Occipital lobe (tissue), 2 donors: ENCODE results near the gene DLGAP4. TPM values are rescaled to one million over a fixed set of nuclear protein-coding genes. Genes with fewer than 3 reads are reported as not detected.
"Not testable (repeated sequence)": the region's sequence is repeated elsewhere in the genome, so short reads cannot be mapped to it uniquely, and the experiment has no call there.

ENCODE experiments used
- DNase-seq: peaks from one replicate; lab custom pipeline; 2025; lab: John Stamatoyannopoulos, UW
- total RNA-seq: library from RNA; depleted of rRNA; stranded (reverse); fragments of >200 nt; gene quantifications from one replicate; pipeline ENCODE4 v1.2.3, GENCODE V29; 2014

DLGAP4 gene
- total RNA-seq, 1 donor from 2014 or later = 29.9 TPM

DNA sequence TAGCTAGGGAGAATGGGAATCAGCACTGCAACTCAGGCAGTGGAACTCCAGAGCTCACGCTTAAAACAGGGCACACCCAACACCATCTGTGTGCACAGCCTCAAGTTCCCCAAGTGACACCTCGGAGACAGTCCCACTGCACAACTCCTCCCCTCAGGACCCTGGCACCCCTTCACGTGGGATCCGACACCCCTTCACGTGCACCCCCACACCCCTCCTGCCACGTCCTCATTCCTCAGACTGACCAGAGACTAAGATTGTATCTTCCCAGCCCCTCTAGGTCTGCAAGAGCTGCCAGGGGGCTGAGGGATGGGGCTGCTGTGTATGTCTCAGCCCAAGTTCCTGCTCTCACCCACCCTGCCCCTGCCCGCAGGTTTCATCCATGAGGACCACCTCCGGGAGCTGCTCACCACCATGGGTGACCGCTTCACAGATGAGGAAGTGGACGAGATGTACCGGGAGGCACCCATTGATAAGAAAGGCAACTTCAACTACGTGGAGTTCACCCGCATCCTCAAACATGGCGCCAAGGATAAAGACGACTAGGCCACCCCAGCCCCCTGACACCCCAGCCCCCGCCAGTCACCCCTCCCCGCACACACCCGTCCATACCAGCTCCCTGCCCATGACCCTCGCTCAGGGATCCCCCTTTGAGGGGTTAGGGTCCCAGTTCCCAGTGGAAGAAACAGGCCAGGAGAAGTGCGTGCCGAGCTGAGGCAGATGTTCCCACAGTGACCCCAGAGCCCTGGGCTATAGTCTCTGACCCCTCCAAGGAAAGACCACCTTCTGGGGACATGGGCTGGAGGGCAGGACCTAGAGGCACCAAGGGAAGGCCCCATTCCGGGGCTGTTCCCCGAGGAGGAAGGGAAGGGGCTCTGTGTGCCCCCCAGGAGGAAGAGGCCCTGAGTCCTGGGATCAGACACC, 242.8 kb downstream of the DLGAP4 start:
- no peak for DNase-seq

GRCh38 chr20:36549628-36549941, 243.4 kb downstream of the DLGAP4 start:
- DNase-seq = no peak

GRCh38 chr20:36549942-36550789, 244.0 kb downstream of the DLGAP4 start:
- DNase-seq = no peak

DNA sequence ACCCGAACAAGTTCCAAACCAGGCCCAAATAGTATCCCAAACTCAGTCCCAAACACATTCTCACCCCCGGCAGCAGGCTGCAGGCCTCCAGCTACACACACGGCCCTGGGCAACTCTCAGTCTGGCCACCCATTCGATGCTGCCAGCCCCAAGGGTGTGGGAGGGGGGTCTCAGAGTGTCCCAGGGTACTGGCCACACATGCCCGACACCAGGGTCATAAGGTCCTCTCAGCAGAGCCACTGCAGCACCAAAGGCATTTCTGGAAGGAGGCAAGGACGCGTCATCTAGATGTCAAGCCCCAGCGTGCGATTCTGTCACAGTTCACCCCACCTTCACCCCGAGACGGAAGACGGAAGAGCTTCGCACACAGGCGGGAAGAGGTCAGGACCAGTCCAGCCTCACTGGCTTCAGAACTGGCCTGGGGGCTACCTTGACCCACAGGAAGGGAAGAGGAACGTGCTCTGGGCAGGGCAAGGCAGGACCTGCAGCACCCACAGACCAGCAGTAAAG, 244.7 kb downstream of the DLGAP4 start:
- no peak for DNase-seq

- no peak for DNase-seq
Measured at GRCh38 chr20:36555248-36555647, 249.1 kb downstream of the DLGAP4 start.

DNA sequence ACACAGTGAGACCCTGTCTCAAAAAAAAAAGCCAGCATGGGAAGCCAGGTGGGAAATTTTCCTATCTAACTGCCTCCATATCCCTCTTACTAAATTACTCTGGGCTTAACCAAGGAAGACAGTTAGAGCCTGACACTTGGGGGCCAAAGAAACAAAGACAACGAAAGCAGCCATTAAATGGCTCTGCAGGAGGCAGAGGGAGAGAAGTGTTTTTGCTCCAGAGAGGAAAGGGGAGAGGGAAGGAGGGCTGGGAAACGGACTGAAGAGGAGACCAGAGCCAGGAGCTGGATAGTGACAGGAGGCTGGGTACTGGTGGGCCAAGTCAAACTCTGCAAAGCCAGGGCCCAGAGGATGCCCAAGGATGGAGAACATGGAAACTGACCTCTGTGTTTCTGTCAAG, 256.6 kb downstream of the DLGAP4 start:
- DNase-seq = no peak

- no peak for DNase-seq
Measured at GRCh38 chr20:36563374-36563773, 257.2 kb downstream of the DLGAP4 start.

GRCh38 chr20:36564078-36564725, 258.1 kb downstream of the DLGAP4 start:
- not testable (repeated sequence) for DNase-seq

DNA sequence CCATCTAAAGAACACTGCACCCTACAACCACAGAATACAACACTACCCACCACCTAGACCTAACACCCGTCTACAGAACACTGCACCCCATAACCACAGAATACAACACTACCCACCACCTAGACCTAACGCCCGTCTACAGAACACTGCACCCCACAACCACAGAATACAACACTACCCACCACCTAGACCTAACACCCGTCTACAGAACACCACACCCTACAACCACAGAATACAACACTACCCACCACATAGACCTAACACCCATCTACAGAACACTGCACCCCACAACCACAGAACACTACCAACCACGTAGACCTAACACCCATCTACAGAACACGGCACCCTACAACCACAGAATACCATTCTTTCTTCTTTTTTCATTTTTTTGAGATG, 258.6 kb downstream of the DLGAP4 start:
- DNase-seq = not testable (repeated sequence)

GRCh38 chr20:36565520-36565919, 259.4 kb downstream of the DLGAP4 start:
- DNase-seq = no peak

DNA sequence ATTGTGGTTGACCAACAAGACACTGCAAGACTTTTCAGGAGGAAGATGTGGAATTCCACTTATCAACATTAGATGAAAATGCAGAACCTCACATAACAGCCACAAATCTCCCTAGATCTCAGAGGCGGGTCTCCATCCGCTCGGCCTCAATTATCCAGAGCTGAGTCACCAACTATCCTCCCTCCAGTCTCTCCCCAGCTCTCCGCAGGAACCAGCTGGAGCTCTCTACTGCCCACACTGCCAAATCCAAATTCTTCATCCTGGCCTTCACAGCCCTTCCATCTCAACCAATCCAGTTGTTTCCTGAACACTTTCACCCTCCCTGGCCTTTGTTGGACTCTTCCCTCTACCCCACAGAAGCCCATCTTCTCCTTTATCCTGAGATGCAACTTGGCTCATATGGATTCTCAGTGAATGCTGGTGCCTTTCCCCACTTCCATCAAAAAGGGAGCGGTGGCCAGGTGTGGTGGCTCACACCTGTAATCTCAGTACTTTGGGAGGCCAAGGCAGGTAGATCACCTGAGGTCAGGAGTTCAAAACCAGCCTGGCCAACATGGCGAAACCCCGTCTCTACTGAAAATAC, 263.8 kb downstream of the DLGAP4 start:
- no peak for DNase-seq

GRCh38 chr20:36571564-36572504, 265.7 kb downstream of the DLGAP4 start:
- no peak for DNase-seq

- DNase-seq = no peak
Measured at GRCh38 chr20:36572701-36573102, 266.6 kb downstream of the DLGAP4 start.

DNA sequence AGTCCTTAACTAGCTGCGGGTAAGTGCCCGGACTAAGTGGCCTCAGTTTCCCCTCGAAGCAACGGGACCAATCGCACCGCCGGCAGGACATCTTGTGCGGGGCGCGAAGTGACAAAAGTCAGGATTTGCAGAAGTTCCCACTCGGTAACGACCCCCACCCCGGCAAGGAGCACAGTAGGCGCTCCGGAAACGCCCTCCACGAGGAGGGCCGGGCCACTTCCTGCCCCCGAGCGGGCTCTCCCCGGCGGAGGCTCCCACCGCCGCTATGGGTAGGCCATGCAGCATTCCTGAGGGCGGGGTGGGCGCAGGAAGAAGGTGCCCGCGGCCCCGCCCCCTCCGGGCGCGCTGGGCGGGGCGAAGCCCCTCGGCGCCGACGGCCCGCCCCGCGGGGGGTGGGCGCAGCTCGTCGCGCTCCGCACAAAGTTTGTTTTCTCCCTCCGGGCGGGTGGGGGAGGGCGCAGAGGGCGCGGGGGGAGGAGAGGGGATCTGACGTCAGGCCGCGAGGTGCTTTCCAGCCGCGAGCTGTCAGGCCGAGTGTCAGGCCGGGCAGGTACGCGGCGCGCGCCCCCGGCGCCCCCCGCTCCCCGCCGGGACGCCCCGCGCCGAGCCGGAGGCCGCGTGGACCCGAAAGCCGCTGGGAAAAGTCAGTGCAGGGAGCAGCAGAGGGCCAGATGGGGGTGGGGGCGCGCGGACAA, 267.1 kb downstream of the DLGAP4 start, which contains the start of gene TGIF2:
TGIF2 (plus strand) TSS at position 495 of the 695 bp plus-strand sequence. CDS start 5,178 bp downstream, outside the sequence.
- DNase-seq = no peak

DNA sequence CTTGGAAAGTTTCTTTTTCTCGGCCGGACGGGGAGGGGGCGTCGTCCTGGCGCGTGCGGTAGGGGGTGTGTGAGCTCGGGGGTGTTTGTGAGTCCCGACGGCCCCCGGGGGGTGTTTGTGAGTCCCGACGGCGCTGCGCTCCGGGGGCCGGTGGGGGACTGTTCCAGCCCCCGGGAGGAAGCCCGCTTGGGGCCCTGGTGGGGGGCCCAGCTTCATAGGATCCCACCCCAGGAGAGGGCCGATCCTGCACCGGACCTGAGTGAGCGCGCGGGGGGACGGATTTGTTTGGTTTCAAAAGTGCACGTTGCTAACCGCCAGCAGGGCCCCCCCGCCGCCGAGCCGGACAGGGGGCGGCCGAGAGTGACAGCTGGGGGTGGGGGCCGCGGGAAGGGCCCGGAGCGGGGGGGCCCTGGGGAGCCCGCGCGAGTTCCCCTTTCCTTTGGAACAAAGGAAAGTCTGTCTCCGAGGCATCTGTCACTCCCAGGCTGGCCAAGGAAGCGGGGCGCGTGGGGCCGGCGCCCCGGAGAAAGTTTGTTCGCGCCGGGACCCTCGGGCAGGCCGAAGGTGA, 267.7 kb downstream of the DLGAP4 start:
- no peak for DNase-seq

DNA sequence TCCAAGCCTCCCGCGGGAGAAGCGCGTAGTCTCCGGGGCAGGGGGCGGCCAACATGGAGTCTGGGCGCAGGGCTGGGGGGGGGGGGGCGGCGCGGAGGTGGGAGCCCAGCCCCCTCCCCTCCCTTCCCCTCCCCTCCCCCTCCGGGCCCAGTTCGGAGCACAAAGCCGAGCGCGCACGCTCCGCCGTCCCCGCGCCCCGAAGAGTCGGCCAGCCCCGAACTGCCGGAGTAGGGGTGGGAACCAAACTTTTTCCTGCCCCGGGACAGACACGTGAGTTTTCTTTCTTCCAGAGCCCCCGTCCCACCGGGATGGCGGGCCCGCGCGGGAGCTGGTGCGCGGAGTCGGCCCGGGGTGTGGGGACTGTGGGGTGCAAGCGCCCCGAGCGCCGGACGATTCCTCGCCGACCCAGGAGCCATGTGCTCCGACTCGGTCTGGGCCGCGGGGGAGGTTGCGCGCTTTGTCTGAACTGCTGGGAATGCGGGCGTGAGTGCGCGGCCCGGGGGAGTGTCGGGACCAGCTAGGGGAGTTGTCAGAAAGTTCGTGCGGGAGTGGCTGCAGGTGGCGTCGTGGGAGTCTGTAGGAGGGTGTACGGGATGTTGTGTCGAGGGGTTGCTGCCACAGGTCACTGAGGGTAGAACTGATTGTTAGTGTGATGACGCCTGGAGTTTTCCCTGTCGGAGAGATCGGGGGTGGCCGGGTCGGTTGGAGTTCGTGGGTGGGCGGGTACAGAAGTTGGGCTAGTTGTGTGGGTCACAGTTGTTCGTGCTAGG, 268.4 kb downstream of the DLGAP4 start:
- no peak for DNase-seq

DNA sequence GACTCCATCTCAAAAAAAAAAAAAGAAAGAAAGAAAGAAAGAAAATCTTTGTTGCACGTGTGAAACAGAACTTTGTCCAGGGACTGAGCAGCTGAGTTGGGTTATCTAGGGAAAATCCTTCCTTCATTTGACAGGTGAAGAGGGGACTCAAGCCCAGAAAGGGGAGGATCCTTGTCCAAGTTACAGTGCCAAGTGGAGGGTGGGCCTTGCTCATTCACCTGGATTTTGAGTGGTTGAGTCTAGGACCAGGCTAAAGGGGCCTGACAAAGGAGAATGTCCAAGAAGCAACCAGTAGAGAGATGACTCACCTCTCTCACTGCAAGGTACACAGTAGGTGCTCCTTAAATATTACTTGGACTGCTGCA, 269.9 kb downstream of the DLGAP4 start:
- no peak for DNase-seq
